Lower leg skin (tissue), 4 donors: Measurements from ENCODE around the gene BRD8. TPM values are rescaled to one million over a fixed set of nuclear protein-coding genes. Genes with fewer than 3 reads are reported as not detected.

Experiments
- DNase-seq, 2 donors: peaks; one replicate each; pipeline ENCODE4 v3.0.0-alpha.2; 2019; ENCODE audit warnings: low spot score in 2 of 2
- H3K4me3 ChIP-seq: fragments of 200-600 bp; sonication (generic); 2 replicates; pipeline ENCODE4 v1.5.1; 2017; ENCODE audit warnings: mild to moderate bottlenecking, low read depth; ENCODE audit not compliant: poor library complexity, severe bottlenecking
- CTCF ChIP-seq, 3 donors: fragments of 450-650 bp; IDR thresholded peaks; one replicate each; pipeline ENCODE4 v1.5.1; 2016; ENCODE audit warnings: antibody characterized with exemption in 3 of 3, mild to moderate bottlenecking in 3 of 3, moderate library complexity in 2 of 3
- POLR2A ChIP-seq, 2 donors: fragments of 450-650 bp; IDR thresholded peaks; one replicate each; pipeline ENCODE4 v1.6.1; 2016 to 2017; ENCODE audit warnings: antibody characterized with exemption in 2 of 2, mild to moderate bottlenecking in 1 of 2, moderate library complexity in 1 of 2
- WGBS, 2 donors: methylation state at CpG; one replicate each; pipeline ENCODE4 v1.1.5; 2018; 5-methylcytosine and 5-hydroxymethylcytosine counted together
- intact Hi-C: fragments of 100-400 bp; cut with DNase I; formaldehyde crosslinking; loops from one replicate; pipeline ENCODE4 v1.15.0; 2023; ENCODE audit warnings: low total_unique reads
- total RNA-seq, 4 donors: library from RNA; depleted of rRNA; stranded (reverse); fragments of >200 nt; gene quantifications; one replicate each; pipeline ENCODE4 v1.1.0, GENCODE V29; 2016

BRD8 gene
- total RNA-seq, 4 donors from 2014 or later, result 19.5 to 42.8 (median 31.0) TPM

DNA sequence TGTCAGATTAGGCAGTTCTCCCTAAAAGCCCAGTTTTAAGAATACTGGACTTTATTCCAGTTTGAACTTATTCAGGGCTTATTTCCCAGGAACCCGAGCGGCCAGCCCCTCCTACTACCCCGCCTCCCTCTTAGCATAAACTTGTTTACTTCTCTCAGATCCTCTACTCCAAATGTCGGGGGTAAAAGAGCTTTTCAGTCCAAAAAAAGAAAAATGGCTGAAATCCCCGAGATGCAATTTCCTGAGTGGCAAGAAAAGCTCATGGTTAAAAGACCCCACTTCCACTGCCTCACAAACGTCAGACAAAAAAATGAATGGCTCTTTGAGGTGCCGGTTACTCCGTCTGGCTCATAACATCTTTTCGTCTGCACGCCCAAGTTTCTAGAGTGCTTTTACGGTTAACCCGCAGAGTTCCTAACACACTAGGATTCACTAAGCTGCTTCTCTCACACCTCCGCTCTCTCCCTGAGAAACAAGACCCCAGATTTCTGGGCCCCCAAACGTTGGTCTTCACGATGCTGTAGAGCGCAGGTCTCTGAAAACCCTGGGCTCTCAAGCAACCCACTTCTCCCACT, 402 bp downstream of the BRD8 start:
- intact Hi-C loops, result no loop called here
- DNase-seq, result peak in 1 of 2 donors; percentile 20
- 0% methylated on average over 16 of the region's 16 CpGs for WGBS, 2 donors
- TF ChIP-seq CTCF (IDR thresholded peaks at IDR 0.05), result no peak
- TF ChIP-seq POLR2A (IDR thresholded peaks at IDR 0.05), result no peak
- H3K4me3 ChIP-seq, result peak overlapping the region; percentile 59

DNA sequence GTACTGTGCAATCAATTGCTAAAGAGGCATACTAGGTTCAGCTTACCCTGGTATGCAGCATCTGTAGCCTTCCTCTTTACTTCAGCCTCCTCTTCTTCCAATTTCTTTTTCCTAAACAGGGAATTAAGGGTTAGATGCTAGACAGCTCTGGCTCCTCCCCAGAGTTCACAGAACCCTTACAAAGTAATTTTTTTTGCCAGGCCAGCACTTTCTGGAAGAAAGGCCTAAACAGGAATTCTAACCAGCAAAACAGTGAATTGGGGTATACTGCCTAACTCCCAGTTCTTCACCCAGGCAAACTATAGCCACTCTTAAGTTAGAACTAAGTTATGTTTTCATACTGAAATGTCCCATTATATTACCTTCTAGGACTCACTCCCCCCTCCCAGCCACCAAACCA, 8.1 kb downstream of the BRD8 start:
- intact Hi-C loops, result no loop called here
- no peak overlapping the region for H3K4me3 ChIP-seq
- DNase-seq, result no peak
- TF ChIP-seq CTCF (IDR thresholded peaks at IDR 0.05) (no peak), POLR2A (IDR thresholded peaks at IDR 0.05) (no peak)

DNA sequence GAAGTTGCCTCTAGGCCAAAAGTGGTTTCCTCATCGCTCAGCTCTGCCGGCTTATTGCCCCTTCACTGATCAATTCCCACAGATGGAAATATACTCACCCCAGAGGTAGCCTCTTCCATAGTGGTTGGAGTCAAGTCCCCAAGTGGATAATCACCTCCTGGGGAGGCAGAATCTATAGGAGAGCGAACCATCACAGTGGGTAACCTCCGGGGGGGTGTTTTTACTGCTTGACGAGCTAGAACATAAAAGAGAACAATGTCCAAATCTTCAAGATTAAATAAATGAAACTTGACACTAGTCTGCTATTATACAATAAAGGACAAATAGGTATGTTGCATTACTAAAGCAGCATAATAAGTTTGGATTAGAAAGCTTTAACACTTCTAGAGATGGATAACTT, 9.3 kb downstream of the BRD8 start:
- no peak for DNase-seq
- 88 to 94% methylated on average over 5 of the region's 5 CpGs for WGBS, 2 donors
- TF ChIP-seq POLR2A (IDR thresholded peaks at IDR 0.05) (no peak), CTCF (IDR thresholded peaks at IDR 0.05) (no peak)
- no peak overlapping the region for H3K4me3 ChIP-seq
- intact Hi-C loops, result no loop called here

- intact Hi-C loops, result no loop called here
- no peak overlapping the region for H3K4me3 ChIP-seq
- DNase-seq, result no peak
- TF ChIP-seq CTCF (IDR thresholded peaks at IDR 0.05), result no peak
- TF ChIP-seq POLR2A (IDR thresholded peaks at IDR 0.05), result no peak
Measured at GRCh38 chr5:138163721-138164120, 14.7 kb downstream of the BRD8 start.

GRCh38 chr5:138160706-138161105, 17.7 kb downstream of the BRD8 start:
- WGBS, 2 donors, result 84 to 90% methylated on average over 4 of the region's 4 CpGs
- intact Hi-C loops, result no loop called here
- H3K4me3 ChIP-seq, result no peak overlapping the region
- DNase-seq, result no peak
- TF ChIP-seq POLR2A (IDR thresholded peaks at IDR 0.05) (no peak), CTCF (IDR thresholded peaks at IDR 0.05) (no peak)

- DNase-seq, result no peak
- H3K4me3 ChIP-seq, result no peak overlapping the region
- intact Hi-C loops, result no loop called here
- WGBS, 2 donors, result 89 to 91% methylated on average over 5 of the region's 5 CpGs
- TF ChIP-seq POLR2A (IDR thresholded peaks at IDR 0.05) (no peak), CTCF (IDR thresholded peaks at IDR 0.05) (no peak)
Measured at GRCh38 chr5:138159666-138160065, 18.8 kb downstream of the BRD8 start.
